ENCODE data around the gene SLC29A3.

Gene SLC29A3

DNA sequence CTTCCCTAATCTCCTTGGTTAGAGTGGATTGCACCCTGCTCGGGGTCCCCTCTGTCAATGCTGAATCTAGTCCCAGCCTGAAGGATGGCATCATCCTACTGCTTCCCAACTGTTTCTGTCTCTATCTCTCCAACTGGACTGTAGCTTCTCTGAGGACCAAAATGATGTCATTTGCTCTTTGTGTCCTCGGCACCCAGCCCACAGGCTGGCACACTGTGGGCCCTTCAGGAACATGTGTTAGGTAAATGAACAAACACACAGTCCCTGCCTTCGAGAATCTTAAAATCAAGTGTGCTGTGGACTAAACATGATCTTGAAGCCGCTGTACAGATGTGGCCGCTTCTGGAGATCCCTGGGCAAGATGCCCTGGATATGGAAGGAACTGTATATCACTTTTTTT, 72.6 kb downstream of the SLC29A3 start:
- no peak overlapping the region for H3K4me3 ChIP-seq
- no peaks in the 10 kb centered on the region for H3K36me3 ChIP-seq (ENCODE audit: insufficient read depth, low read length)
- no peaks in the 10 kb centered on the region for H3K9me3 ChIP-seq (ENCODE audit: low read depth, low read length)
- TF ChIP-seq FOXP2 (optimal IDR thresholded peaks at IDR 0.05; ENCODE audit: control extremely low read depth, extremely low read length, insufficient read depth) = no peak
- TF ChIP-seq EZH2 (IDR thresholded peaks at IDR 0.05) = no peak
- TF ChIP-seq POLR2AphosphoS5 (IDR thresholded peaks at IDR 0.05; ENCODE audit: borderline replicate concordance, low read depth, low read length) = no peak
- H3K27ac ChIP-seq = no peak overlapping the region
- no peak overlapping the region for H3K9ac ChIP-seq (ENCODE audit: insufficient read length)
- no peak for DNase-seq (ENCODE audit: low read depth, low spot score)

DNA sequence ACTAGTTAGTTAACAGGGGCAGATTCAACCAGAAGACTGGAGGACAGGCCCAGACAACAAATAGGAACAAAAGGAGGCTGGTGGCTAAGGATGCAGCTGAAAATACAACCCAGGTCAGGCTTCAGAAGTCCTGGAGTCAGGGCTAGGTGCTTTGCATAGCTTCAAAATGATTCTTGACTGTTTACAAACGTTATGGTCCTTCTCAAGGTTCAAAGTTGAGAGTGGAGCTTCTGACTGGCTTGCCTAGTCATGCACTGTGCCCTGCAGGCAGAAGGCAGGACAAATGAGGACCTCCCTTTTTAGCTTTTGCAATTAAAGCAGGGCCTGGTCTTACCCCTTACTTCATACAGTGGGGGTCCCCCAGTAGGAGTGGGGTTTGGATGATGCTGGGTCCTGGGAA, 73.2 kb downstream of the SLC29A3 start:
- no peak for TF ChIP-seq POLR2AphosphoS5 (IDR thresholded peaks at IDR 0.05; ENCODE audit: borderline replicate concordance, low read depth, low read length)
- no peak for TF ChIP-seq EZH2 (IDR thresholded peaks at IDR 0.05)
- TF ChIP-seq FOXP2 (optimal IDR thresholded peaks at IDR 0.05; ENCODE audit: control extremely low read depth, extremely low read length, insufficient read depth) = no peak
- DNase-seq (ENCODE audit: low read depth, low spot score) = no peak
- Histone ChIP-seq H3K36me3 (ENCODE audit: insufficient read depth, low read length) (no peaks in the 10 kb centered on the region), H3K4me3 (no peak overlapping the region), H3K9ac (ENCODE audit: insufficient read length) (no peak overlapping the region), H3K9me3 (ENCODE audit: low read depth, low read length) (no peaks in the 10 kb centered on the region), H3K27ac (no peak overlapping the region)

DNA sequence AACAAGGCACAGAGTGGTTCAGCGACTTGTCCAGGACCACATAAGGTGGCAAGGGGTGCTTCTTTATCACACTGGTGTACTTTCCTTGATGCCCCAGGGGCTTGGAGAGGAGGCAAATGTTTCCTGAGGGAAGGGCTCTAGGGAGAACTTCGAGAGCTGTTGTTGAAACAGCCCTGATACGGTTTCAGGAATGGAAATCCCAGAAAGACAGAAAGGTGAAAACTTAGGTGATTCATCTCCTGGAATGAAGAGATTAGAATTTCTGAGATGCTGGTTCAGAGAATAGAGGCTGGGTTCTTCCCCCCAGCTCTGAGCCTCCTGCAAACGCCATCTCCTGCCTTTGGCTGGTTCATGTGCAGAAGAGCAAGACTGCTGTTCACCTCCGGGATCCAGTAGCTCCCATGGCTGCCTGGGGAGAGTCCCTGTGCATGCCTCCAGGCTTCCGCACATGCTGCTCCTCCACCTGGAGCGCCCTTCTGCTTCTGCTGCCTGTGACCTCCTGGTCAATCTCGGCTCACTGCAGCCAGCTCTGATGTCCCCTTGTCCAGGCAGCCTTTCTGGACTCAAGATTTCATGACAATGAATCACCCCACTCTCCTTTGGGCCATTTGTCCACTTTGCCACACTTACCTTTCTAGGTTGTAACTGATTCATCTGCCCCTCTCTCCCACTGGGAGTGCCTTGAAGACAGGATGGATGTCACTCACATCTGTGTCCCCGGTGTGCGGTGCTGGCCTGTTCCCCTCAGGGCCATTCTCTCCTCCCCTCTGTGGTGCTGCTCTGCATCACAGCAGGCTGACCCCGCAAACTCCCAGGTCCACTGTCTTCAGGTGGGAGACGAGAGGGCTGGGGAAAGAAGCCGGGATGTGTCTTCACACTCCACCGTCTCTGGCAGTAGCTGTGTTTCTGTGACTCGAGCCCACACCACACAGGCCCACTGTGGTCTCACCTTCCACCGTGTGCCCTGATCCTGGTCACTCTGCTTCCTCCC, 74.0 kb downstream of the SLC29A3 start:
- Histone ChIP-seq H3K9ac (ENCODE audit: insufficient read length) (no peak overlapping the region), H3K36me3 (ENCODE audit: insufficient read depth, low read length) (no peaks in the 10 kb centered on the region), H3K27ac (no peak overlapping the region), H3K9me3 (ENCODE audit: low read depth, low read length) (no peaks in the 10 kb centered on the region), H3K4me3 (no peak overlapping the region)
- no peak for TF ChIP-seq POLR2AphosphoS5 (IDR thresholded peaks at IDR 0.05; ENCODE audit: borderline replicate concordance, low read depth, low read length)
- no peak for TF ChIP-seq FOXP2 (optimal IDR thresholded peaks at IDR 0.05; ENCODE audit: control extremely low read depth, extremely low read length, insufficient read depth)
- TF ChIP-seq EZH2 (IDR thresholded peaks at IDR 0.05) = no peak
- DNase-seq (ENCODE audit: low read depth, low spot score) = no peak

DNA sequence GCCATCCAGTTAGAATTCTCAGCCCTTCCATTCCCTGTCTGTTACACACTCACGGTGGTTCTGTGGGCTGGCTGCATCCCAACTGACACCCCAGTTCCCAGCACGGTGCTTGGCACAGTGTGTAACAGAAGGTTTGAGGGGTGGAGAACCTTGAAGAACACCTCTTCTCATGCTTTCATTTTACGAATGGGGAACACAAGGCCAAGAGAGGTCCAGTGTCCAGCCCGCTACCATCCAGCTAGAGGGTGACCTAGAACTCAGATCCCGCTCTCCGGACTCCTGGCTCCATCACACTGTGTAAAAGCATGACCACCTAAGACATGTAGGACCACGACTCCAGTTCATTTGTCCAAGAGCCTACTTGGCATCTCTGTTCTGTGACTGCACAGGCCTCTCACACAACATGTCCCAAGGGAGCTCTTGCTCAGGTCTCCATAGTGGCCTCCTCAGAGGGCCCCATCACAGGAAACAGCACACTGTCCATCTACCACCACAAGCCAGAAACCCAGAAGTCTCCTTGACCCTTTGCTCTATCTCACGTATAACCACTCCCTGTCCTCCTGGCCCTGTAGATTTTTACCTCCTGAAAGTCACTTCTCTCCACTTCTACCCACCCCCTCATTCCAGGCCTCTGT, 74.9 kb downstream of the SLC29A3 start:
- no peak overlapping the region for H3K9ac ChIP-seq (ENCODE audit: insufficient read length)
- DNase-seq (ENCODE audit: low read depth, low spot score) = no peak
- no peak overlapping the region for H3K4me3 ChIP-seq
- no peaks in the 10 kb centered on the region for H3K36me3 ChIP-seq (ENCODE audit: insufficient read depth, low read length)
- no peak overlapping the region for H3K27ac ChIP-seq
- TF ChIP-seq FOXP2 (optimal IDR thresholded peaks at IDR 0.05; ENCODE audit: control extremely low read depth, extremely low read length, insufficient read depth) (no peak), EZH2 (IDR thresholded peaks at IDR 0.05) (no peak), POLR2AphosphoS5 (IDR thresholded peaks at IDR 0.05; ENCODE audit: borderline replicate concordance, low read depth, low read length) (no peak)
- H3K9me3 ChIP-seq (ENCODE audit: low read depth, low read length) = no peaks in the 10 kb centered on the region

DNA sequence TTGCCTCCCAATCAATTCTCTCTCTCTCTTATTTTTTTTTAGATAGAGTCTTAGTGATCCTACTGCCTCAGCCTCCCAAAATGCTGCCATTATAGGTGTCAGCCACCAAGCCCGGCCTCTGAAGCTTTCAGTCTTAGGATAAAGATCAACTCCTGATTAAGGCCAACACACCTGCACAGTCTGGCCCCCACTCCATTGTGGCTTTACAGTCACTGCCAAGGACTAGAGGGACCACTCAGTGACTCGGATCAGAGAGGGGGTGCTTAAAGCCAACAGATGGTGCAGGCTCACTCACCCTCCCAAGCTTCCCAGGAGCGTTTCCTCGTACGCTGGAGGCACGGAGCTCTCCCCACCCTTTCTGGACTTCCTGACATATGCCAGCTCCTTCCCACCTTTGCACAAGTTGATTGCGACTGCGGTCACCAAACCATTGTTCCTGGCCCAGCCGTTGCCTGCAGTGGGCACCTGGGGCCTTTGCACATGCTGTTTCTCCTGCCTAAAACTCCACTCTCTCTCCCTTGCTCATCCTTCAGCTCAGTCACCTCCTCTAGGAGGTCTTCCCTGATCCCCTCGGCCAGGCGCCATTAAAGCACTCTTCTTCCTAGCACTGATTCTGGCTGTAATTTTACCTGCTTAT, 76.0 kb downstream of the SLC29A3 start:
- H3K36me3 ChIP-seq (ENCODE audit: insufficient read depth, low read length) = no peaks in the 10 kb centered on the region
- no peak overlapping the region for H3K4me3 ChIP-seq
- no peak overlapping the region for H3K9ac ChIP-seq (ENCODE audit: insufficient read length)
- H3K27ac ChIP-seq = no peak overlapping the region
- DNase-seq (ENCODE audit: low read depth, low spot score) = no peak
- no peaks in the 10 kb centered on the region for H3K9me3 ChIP-seq (ENCODE audit: low read depth, low read length)
- TF ChIP-seq FOXP2 (optimal IDR thresholded peaks at IDR 0.05; ENCODE audit: control extremely low read depth, extremely low read length, insufficient read depth) (no peak), POLR2AphosphoS5 (IDR thresholded peaks at IDR 0.05; ENCODE audit: borderline replicate concordance, low read depth, low read length) (no peak), EZH2 (IDR thresholded peaks at IDR 0.05) (no peak)

DNA sequence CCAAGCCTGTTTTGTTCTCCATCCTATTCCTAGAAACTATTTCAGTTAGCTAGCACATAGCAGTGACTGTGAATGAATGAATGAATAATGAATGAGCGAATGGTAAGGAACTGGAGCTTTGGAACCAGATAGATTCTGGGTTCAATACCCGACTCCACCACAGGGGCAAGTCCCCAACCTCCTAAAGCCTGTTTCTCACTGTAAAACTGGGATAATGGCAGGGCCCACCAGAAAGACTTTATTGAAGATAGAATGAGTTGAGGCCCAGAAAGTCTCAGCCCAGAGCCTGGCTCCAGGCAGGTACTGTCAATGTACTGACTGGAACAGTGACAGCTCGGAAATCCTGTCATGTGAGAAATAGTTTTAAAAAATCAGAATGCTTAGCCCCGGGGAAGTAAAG, 76.6 kb downstream of the SLC29A3 start:
- Histone ChIP-seq H3K27ac (no peak overlapping the region), H3K9ac (ENCODE audit: insufficient read length) (no peak overlapping the region), H3K36me3 (ENCODE audit: insufficient read depth, low read length) (no peaks in the 10 kb centered on the region), H3K9me3 (ENCODE audit: low read depth, low read length) (no peaks in the 10 kb centered on the region), H3K4me3 (no peak overlapping the region)
- TF ChIP-seq FOXP2 (optimal IDR thresholded peaks at IDR 0.05; ENCODE audit: control extremely low read depth, extremely low read length, insufficient read depth) (no peak), EZH2 (IDR thresholded peaks at IDR 0.05) (no peak), POLR2AphosphoS5 (IDR thresholded peaks at IDR 0.05; ENCODE audit: borderline replicate concordance, low read depth, low read length) (no peak)
- no peak for DNase-seq (ENCODE audit: low read depth, low spot score)

DNA sequence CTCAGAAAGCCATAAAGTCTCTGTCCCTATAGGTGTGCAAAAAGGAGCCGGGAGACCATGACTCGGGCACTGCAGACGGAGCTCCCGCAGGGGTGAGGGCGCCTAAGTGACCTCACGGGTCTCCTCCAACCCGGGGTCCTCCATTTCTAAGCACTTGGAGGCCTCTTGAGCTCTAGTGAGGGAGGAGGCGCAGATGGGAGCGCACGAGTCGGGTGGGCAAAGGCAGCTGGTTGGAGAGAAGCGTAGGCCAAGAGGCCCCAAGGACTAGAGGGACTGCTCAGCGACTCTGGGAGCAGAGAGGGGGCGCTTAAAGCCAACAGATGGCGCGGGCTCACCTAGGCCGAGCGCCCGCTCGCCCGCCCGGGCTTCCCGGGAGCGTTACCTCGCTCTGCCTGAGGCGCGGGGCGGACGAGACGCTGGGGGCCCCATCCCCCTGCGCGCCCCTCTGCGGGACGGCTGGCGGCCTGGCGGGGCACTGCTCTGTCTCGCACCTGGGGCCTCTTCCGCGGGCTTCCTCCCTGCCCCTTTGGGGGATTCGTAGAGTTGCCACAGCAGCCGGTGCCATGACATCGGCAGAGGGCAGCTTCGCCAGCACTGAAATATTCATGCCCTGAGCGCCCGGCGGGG, 77.1 kb downstream of the SLC29A3 start:
- DNase-seq (ENCODE audit: low read depth, low spot score) = no peak
- no peak overlapping the region for H3K4me3 ChIP-seq

More for the DNA sequence above, 77.1 kb downstream of the SLC29A3 start:
- Histone ChIP-seq H3K36me3 (ENCODE audit: insufficient read depth, low read length) (no peaks in the 10 kb centered on the region), H3K9ac (ENCODE audit: insufficient read length) (no peak overlapping the region), H3K9me3 (ENCODE audit: low read depth, low read length) (no peaks in the 10 kb centered on the region), H3K27ac (no peak overlapping the region)
- TF ChIP-seq EZH2 (IDR thresholded peaks at IDR 0.05) = no peak
- TF ChIP-seq FOXP2 (optimal IDR thresholded peaks at IDR 0.05; ENCODE audit: control extremely low read depth, extremely low read length, insufficient read depth) = no peak
- TF ChIP-seq POLR2AphosphoS5 (IDR thresholded peaks at IDR 0.05; ENCODE audit: borderline replicate concordance, low read depth, low read length) = no peak

Measured in SK-N-MC (cell line).